Measurements from ENCODE around the gene TMEM95.

Gene TMEM95

DNA sequence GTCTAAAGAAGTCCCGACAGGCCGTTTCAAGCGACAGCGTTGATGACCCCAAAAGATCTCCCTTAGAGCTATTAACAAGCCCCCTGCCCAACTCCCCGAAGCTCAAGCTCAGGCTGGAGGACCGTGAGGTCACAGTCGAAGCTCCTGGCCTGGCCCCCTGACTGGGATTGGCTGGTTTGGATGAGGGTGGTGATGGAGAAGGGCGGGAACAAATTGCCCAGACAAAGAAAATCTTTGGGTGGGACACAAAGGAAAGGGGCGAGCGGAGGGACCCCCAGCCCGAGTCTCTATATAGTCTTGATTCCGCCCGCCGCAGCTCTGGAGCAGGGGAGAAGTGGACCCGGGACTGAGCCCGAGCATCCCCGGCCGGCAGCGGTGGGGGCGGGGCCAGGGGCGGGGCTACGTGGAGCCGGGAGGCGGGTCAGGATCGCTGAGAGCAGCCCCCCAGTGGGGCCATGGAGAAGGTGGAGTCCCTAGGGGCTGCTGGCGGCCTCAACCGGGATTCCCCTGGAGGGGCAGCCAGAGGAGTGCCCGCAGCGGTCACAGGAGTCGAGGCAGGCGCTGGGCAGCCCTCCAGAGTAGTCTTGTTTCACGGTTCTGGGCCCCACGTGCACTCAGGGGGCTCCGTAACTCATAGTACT lies 24.8 kb upstream of the TMEM95 start:
- Histone ChIP-seq H3K27ac (ENCODE audit: extremely low read depth, low read depth, low read length) (peak overlapping the region; percentile 86), H3K4me1 (ENCODE audit: control insufficient read depth, insufficient read depth, low read length) (peaks cover 9% of the 10 kb centered on the region), H3K4me3 (ENCODE audit: low read depth, low read length) (peak overlapping the region; percentile 64)
- TF ChIP-seq, protein P1, sequence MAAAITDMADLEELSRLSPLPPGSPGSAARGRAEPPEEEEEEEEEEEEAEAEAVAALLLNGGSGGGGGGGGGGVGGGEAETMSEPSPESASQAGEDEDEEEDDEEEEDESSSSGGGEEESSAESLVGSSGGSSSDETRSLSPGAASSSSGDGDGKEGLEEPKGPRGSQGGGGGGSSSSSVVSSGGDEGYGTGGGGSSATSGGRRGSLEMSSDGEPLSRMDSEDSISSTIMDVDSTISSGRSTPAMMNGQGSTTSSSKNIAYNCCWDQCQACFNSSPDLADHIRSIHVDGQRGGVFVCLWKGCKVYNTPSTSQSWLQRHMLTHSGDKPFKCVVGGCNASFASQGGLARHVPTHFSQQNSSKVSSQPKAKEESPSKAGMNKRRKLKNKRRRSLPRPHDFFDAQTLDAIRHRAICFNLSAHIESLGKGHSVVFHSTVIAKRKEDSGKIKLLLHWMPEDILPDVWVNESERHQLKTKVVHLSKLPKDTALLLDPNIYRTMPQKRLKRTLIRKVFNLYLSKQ (tag by site-specific recombination; IDR thresholded peaks at IDR 0.05; ENCODE audit: borderline replicate concordance): no peak
- TF ChIP-seq, protein P2, sequence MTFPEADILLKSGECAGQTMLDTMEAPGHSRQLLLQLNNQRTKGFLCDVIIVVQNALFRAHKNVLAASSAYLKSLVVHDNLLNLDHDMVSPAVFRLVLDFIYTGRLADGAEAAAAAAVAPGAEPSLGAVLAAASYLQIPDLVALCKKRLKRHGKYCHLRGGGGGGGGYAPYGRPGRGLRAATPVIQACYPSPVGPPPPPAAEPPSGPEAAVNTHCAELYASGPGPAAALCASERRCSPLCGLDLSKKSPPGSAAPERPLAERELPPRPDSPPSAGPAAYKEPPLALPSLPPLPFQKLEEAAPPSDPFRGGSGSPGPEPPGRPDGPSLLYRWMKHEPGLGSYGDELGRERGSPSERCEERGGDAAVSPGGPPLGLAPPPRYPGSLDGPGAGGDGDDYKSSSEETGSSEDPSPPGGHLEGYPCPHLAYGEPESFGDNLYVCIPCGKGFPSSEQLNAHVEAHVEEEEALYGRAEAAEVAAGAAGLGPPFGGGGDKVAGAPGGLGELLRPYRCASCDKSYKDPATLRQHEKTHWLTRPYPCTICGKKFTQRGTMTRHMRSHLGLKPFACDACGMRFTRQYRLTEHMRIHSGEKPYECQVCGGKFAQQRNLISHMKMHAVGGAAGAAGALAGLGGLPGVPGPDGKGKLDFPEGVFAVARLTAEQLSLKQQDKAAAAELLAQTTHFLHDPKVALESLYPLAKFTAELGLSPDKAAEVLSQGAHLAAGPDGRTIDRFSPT (tag by site-specific recombination; IDR thresholded peaks at IDR 0.05): no peak
- TF ChIP-seq RBAK (tag by site-specific recombination; IDR thresholded peaks at IDR 0.05): no peak
- TF ChIP-seq, protein P3, sequence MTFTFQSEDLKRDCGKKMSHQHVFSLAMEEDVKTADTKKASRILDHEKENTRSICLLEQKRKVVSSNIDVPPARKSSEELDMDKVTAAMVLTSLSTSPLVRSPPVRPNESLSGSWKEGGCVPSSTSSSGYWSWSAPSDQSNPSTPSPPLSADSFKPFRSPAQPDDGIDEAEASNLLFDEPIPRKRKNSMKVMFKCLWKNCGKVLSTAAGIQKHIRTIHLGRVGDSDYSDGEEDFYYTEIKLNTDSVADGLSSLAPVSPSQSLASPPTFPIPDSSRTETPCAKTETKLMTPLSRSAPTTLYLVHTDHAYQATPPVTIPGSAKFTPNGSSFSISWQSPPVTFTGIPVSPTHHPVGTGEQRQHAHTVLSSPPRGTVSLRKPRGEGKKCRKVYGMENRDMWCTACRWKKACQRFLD (tag by site-specific recombination; IDR thresholded peaks at IDR 0.05): no peak
- no peak; the same call in 1 of the 2 replicates for TF ChIP-seq ZBTB21 (tag by site-specific recombination; IDR thresholded peaks at IDR 0.05)
- TF ChIP-seq ZNF391 (tag by site-specific recombination; IDR thresholded peaks at IDR 0.05; ENCODE audit: borderline replicate concordance, low read depth): no peak
- no peak for TF ChIP-seq ZNF549 (tag by site-specific recombination; IDR thresholded peaks at IDR 0.05)
- TF ChIP-seq BCL11B (tag by site-specific recombination; IDR thresholded peaks at IDR 0.05; ENCODE audit: low read depth): no peak
- no peak for TF ChIP-seq ZNF169 (tag by site-specific recombination; IDR thresholded peaks at IDR 0.05)
- TF ChIP-seq, protein P4, sequence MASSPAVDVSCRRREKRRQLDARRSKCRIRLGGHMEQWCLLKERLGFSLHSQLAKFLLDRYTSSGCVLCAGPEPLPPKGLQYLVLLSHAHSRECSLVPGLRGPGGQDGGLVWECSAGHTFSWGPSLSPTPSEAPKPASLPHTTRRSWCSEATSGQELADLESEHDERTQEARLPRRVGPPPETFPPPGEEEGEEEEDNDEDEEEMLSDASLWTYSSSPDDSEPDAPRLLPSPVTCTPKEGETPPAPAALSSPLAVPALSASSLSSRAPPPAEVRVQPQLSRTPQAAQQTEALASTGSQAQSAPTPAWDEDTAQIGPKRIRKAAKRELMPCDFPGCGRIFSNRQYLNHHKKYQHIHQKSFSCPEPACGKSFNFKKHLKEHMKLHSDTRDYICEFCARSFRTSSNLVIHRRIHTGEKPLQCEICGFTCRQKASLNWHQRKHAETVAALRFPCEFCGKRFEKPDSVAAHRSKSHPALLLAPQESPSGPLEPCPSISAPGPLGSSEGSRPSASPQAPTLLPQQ (tag by site-specific recombination; IDR thresholded peaks at IDR 0.05): peak; percentile 58
- TF ChIP-seq ZNF830 (tag by site-specific recombination; IDR thresholded peaks at IDR 0.05; ENCODE audit: low read depth): no peak
- TF ChIP-seq GLIS2 (tag by site-specific recombination; IDR thresholded peaks at IDR 0.05): peak; percentile 82
- no peak for TF ChIP-seq GLI4 (tag by site-specific recombination; IDR thresholded peaks at IDR 0.05)
- no peak for TF ChIP-seq ZNF585B (tag by site-specific recombination; IDR thresholded peaks at IDR 0.05)
- TF ChIP-seq SP3 (tag by site-specific recombination; IDR thresholded peaks at IDR 0.05): peak; percentile 4; the same call in 1 of the 2 replicates
- no peak for TF ChIP-seq ZNF366 (tag by site-specific recombination; conservative IDR thresholded peaks at IDR 0.05)
- TF ChIP-seq ZIC2 (tag by site-specific recombination; IDR thresholded peaks at IDR 0.05): peak; percentile 42
- TF ChIP-seq KLF9 (tag by site-specific recombination; IDR thresholded peaks at IDR 0.05; ENCODE audit: low read depth): peak; percentile 53
- TF ChIP-seq, protein P5, sequence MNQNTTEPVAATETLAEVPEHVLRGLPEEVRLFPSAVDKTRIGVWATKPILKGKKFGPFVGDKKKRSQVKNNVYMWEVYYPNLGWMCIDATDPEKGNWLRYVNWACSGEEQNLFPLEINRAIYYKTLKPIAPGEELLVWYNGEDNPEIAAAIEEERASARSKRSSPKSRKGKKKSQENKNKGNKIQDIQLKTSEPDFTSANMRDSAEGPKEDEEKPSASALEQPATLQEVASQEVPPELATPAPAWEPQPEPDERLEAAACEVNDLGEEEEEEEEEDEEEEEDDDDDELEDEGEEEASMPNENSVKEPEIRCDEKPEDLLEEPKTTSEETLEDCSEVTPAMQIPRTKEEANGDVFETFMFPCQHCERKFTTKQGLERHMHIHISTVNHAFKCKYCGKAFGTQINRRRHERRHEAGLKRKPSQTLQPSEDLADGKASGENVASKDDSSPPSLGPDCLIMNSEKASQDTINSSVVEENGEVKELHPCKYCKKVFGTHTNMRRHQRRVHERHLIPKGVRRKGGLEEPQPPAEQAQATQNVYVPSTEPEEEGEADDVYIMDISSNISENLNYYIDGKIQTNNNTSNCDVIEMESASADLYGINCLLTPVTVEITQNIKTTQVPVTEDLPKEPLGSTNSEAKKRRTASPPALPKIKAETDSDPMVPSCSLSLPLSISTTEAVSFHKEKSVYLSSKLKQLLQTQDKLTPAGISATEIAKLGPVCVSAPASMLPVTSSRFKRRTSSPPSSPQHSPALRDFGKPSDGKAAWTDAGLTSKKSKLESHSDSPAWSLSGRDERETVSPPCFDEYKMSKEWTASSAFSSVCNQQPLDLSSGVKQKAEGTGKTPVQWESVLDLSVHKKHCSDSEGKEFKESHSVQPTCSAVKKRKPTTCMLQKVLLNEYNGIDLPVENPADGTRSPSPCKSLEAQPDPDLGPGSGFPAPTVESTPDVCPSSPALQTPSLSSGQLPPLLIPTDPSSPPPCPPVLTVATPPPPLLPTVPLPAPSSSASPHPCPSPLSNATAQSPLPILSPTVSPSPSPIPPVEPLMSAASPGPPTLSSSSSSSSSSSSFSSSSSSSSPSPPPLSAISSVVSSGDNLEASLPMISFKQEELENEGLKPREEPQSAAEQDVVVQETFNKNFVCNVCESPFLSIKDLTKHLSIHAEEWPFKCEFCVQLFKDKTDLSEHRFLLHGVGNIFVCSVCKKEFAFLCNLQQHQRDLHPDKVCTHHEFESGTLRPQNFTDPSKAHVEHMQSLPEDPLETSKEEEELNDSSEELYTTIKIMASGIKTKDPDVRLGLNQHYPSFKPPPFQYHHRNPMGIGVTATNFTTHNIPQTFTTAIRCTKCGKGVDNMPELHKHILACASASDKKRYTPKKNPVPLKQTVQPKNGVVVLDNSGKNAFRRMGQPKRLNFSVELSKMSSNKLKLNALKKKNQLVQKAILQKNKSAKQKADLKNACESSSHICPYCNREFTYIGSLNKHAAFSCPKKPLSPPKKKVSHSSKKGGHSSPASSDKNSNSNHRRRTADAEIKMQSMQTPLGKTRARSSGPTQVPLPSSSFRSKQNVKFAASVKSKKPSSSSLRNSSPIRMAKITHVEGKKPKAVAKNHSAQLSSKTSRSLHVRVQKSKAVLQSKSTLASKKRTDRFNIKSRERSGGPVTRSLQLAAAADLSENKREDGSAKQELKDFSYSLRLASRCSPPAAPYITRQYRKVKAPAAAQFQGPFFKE (tag by site-specific recombination; IDR thresholded peaks at IDR 0.05; ENCODE audit: borderline replicate concordance): no peak
- TF ChIP-seq ZFP69B (tag by site-specific recombination; IDR thresholded peaks at IDR 0.05): peak; percentile 47; the same call in 1 of the 2 replicates
- TF ChIP-seq KLF1 (tag by site-specific recombination; IDR thresholded peaks at IDR 0.05): 0 out of 2 replicates have a peak, but pooled peaks have one; percentile 9
- TF ChIP-seq, protein P6, sequence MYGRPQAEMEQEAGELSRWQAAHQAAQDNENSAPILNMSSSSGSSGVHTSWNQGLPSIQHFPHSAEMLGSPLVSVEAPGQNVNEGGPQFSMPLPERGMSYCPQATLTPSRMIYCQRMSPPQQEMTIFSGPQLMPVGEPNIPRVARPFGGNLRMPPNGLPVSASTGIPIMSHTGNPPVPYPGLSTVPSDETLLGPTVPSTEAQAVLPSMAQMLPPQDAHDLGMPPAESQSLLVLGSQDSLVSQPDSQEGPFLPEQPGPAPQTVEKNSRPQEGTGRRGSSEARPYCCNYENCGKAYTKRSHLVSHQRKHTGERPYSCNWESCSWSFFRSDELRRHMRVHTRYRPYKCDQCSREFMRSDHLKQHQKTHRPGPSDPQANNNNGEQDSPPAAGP (tag by site-specific recombination; IDR thresholded peaks at IDR 0.05): no peak

More for the DNA sequence above, 24.8 kb upstream of the TMEM95 start:
- Histone ChIP-seq H3K36me3 (ENCODE audit: control insufficient read depth in 2 of 2, insufficient read depth in 1 of 2, low read length in 2 of 2) (peaks cover 7 to 22% of the 10 kb centered on the region in 2 experiments; a peak in 2 of 3 replicates), H3K9me3 (ENCODE audit: control insufficient read depth, insufficient read depth, low read depth, low read length) (no peaks in the 10 kb centered on the region)
- CTCF ChIA-PET: interaction anchor here (0.6 to 2.8 kb wide), 15 partner anchors 14 to 365 kb away, joined by 3 to 29 read pairs (median 4); partner anchors contain the start of genes FXR2, GPS2, NLGN2 and TMEM95
- POLR2A ChIA-PET: interaction anchor here (0.6 to 2.9 kb wide), 37 partner anchors 8 to 918 kb away, joined by 3 to 42 read pairs (median 6); partner anchors contain the start of genes ACADVL, CTC1, DLG4 and DVL2
